Adrenal gland (tissue), 12 donors: ENCODE measurements around the gene TSPAN9. TPM values are rescaled to one million over a fixed set of nuclear protein-coding genes. Genes with fewer than 3 reads are reported as not detected.
A peak's percentile ranks its signal among the peaks of the same experiment; 100 is the strongest.

Source experiments
- DNase-seq, 7 donors: peaks; one replicate each; pipeline ENCODE4 v3.0.0-alpha.2; 2019 to 2020
- H3K27ac ChIP-seq, 5 donors: fragments of 200-600 bp; sonication (generic) in 4 of 5; 1 replicate in 3 of 5; 2 replicates in 2 of 5; pipeline versions ENCODE4 v1.5.1 to v1.8.0; 2016 to 2020; ENCODE audit warnings: mild to moderate bottlenecking in 1 of 5
- H3K27me3 ChIP-seq: fragments of 200-600 bp; 2 replicates; pipeline ENCODE4 v1.8.0; 2021
- H3K36me3 ChIP-seq, 2 donors: fragments of 200-600 bp; replicated peaks in 1 of 2; 1 replicate in 1 of 2; 2 replicates in 1 of 2; pipeline versions ENCODE4 v1.5.1 to v1.8.0; 2018 to 2022
- H3K4me1 ChIP-seq, 2 donors: fragments of 200-600 bp; replicated peaks in 1 of 2; 1 replicate in 1 of 2; 2 replicates in 1 of 2; pipeline versions ENCODE4 v1.5.1 to v1.8.0; 2018 to 2021
- H3K4me3 ChIP-seq, 4 donors: fragments of 200-600 bp; sonication (generic) in 3 of 4; one replicate each; pipeline ENCODE4 v1.5.1; 2016 to 2018
- H3K9me3 ChIP-seq, 3 donors: fragments of 200-600 bp; sonication (generic) in 1 of 3; replicated peaks in 1 of 3; 1 replicate in 2 of 3; 2 replicates in 1 of 3; pipeline versions ENCODE4 v1.5.1 to v1.8.0; 2016 to 2021
- CTCF ChIP-seq, 6 experiments: fragments of 450-650 bp in 4 of 6; fragments of 200-600 bp in 2 of 6; sonication (generic) in 1 of 6; IDR thresholded peaks; 1 replicate in 5 of 6; 2 replicates in 1 of 6; pipeline versions ENCODE4 v1.5.1 to v1.8.0; 2016 to 2021; ENCODE audit warnings: antibody characterized with exemption in 6 of 6, mild to moderate bottlenecking in 2 of 6, moderate library complexity in 1 of 6
- POLR2A ChIP-seq, 2 donors: fragments of 450-650 bp; IDR thresholded peaks; one replicate each; pipeline ENCODE4 v1.6.1; 2017; ENCODE audit warnings: antibody characterized with exemption in 2 of 2, mild to moderate bottlenecking in 2 of 2, moderate library complexity in 1 of 2
- WGBS, 4 donors: extraction: QIAGEN DNeasy Blood & Tissue Kit in 2 of 4; methylation state at CpG; one replicate each; pipeline versions ENCODE4 v1.1.5 to v1.1.7; 2013 to 2017; 5-methylcytosine and 5-hydroxymethylcytosine counted together
- intact Hi-C, 2 donors: fragments of 100-400 bp; cut with DNase I; formaldehyde crosslinking; loops; one replicate each; pipeline versions ENCODE4 v1.14.1 to v1.15.0; 2022 to 2023
- polyA plus RNA-seq, 3 donors: library from polyadenylated mRNA; stranded (reverse); fragments of 200-250 nt in 2 of 3; fragments of 350-450 nt in 1 of 3; fragmentation: Illumina TruSeq in 1 of 3; extraction: RNeasy Lipid Tissue Mini Kit (QIAGEN cat#74804) in 1 of 3; gene quantifications; one replicate each; pipeline ENCODE4 v1.2.3, GENCODE V29; 2013 to 2014
- total RNA-seq, 9 donors: library from RNA; depleted of rRNA in 4 of 9; stranded (reverse); fragments of >200 nt in 4 of 9; fragments of 120-200 nt in 1 of 9; fragmentation: NEBNext Ultra II Directional in 1 of 9; extraction: Animal tissue kit (Norgen Biotek cat#: 25700) in 1 of 9; gene quantifications; one replicate each; pipeline versions ENCODE4 v1.1.0 to v1.2.4, GENCODE V29; 2013 to 2023
- donor health status: healthy with polysubstance abuse.
- donor health status: Bipolar disorder and iron deficiency.
- donor health status: DM: yes; HTN: yes; CAD: no.
- donor health status: DM: no; HTN: no; CAD: no.
- donor health status: DM: no; HTN: no; CAD: no.
- donor health status: DM: yes; HTN: yes; CAD: no.

The TSPAN9 gene
- total and polyA plus RNA-seq, 12 donors: 12.4 to 31.4 (median 22.4) TPM

GRCh38 chr12:3101309-3102024, 24.3 kb downstream of the TSPAN9 start:
- peaks cover 1 to 42% of the 10 kb centered on the region in 2 donors for H3K4me1 ChIP-seq
- intact Hi-C loops: no loop called here
- H3K36me3 ChIP-seq: no peaks in the 10 kb centered on the region
- H3K27ac ChIP-seq: no peak overlapping the region
- no peak overlapping the region for H3K4me3 ChIP-seq
- H3K27me3 ChIP-seq: no peaks in the 10 kb centered on the region
- 81 to 97% (median 93%) methylated on average over 9 to 10 of the region's 10 CpGs for WGBS, 4 donors
- H3K9me3 ChIP-seq: no peaks in the 10 kb centered on the region
- TF ChIP-seq POLR2A (IDR thresholded peaks at IDR 0.05) (no peak), CTCF (IDR thresholded peaks at IDR 0.05) (no peak)
- DNase-seq: no peak

GRCh38 chr12:3102771-3103410, 25.7 kb downstream of the TSPAN9 start:
- DNase-seq: peak in 2 of 7 donors; percentile 26 to 28
- Histone ChIP-seq H3K4me3 (no peak overlapping the region), H3K27me3 (no peaks in the 10 kb centered on the region), H3K9me3 (no peaks in the 10 kb centered on the region), H3K27ac (peak overlapping the region in 3 of 5 donors; percentile 38 to 80 (median 52)), H3K36me3 (no peaks in the 10 kb centered on the region), H3K4me1 (peaks cover 8 to 44% of the 10 kb centered on the region in 2 donors)
- intact Hi-C loops: no loop called here
- TF ChIP-seq CTCF (IDR thresholded peaks at IDR 0.05): no peak
- TF ChIP-seq POLR2A (IDR thresholded peaks at IDR 0.05): no peak
- WGBS, 4 donors: 52 to 62% (median 56%) methylated on average over 8 of the region's 8 CpGs

- peaks cover 8 to 36% of the 10 kb centered on the region in 2 donors for H3K4me1 ChIP-seq
- intact Hi-C loops: no loop called here
- H3K27me3 ChIP-seq: no peaks in the 10 kb centered on the region
- peak overlapping the region in 2 of 5 donors; percentile 52 to 80 for H3K27ac ChIP-seq
- DNase-seq: no peak
- 85 to 98% (median 94%) methylated on average over 7 of the region's 7 CpGs for WGBS, 4 donors
- H3K4me3 ChIP-seq: no peak overlapping the region
- TF ChIP-seq CTCF (IDR thresholded peaks at IDR 0.05) (no peak), POLR2A (IDR thresholded peaks at IDR 0.05) (no peak)
- H3K36me3 ChIP-seq: no peaks in the 10 kb centered on the region
- H3K9me3 ChIP-seq: no peaks in the 10 kb centered on the region
These were observed 26.6 kb downstream of the TSPAN9 start for GRCh38 chr12:3103806-3104205.

- no peak overlapping the region for H3K4me3 ChIP-seq
- H3K9me3 ChIP-seq: no peaks in the 10 kb centered on the region
- intact Hi-C loops: no loop called here
- peak overlapping the region in 1 of 5 donors; percentile 59 for H3K27ac ChIP-seq
- H3K4me1 ChIP-seq: peaks cover 8 to 36% of the 10 kb centered on the region in 2 donors
- DNase-seq: no peak
- WGBS, 4 donors: 91 to 92% (median 91%) methylated on average over 28 to 29 of the region's 29 CpGs
- TF ChIP-seq POLR2A (IDR thresholded peaks at IDR 0.05) (no peak), CTCF (IDR thresholded peaks at IDR 0.05) (no peak)
- no peaks in the 10 kb centered on the region for H3K36me3 ChIP-seq
- no peaks in the 10 kb centered on the region for H3K27me3 ChIP-seq
These were observed 28.7 kb downstream of the TSPAN9 start for GRCh38 chr12:3105690-3106479.
